Embryonic facial prominence (tissue), 1 donor: ENCODE data around the gene CSTF3.
"Not testable (repeated sequence)": the region's sequence is repeated elsewhere in the genome, so short reads cannot be mapped to it uniquely, and the experiment has no call there.

Experiments
- DNase-seq: peaks from one replicate; pipeline ENCODE4 v3.0.0-alpha.2; 2016; ENCODE audit errors: extremely low spot score

CSTF3 gene

DNA sequence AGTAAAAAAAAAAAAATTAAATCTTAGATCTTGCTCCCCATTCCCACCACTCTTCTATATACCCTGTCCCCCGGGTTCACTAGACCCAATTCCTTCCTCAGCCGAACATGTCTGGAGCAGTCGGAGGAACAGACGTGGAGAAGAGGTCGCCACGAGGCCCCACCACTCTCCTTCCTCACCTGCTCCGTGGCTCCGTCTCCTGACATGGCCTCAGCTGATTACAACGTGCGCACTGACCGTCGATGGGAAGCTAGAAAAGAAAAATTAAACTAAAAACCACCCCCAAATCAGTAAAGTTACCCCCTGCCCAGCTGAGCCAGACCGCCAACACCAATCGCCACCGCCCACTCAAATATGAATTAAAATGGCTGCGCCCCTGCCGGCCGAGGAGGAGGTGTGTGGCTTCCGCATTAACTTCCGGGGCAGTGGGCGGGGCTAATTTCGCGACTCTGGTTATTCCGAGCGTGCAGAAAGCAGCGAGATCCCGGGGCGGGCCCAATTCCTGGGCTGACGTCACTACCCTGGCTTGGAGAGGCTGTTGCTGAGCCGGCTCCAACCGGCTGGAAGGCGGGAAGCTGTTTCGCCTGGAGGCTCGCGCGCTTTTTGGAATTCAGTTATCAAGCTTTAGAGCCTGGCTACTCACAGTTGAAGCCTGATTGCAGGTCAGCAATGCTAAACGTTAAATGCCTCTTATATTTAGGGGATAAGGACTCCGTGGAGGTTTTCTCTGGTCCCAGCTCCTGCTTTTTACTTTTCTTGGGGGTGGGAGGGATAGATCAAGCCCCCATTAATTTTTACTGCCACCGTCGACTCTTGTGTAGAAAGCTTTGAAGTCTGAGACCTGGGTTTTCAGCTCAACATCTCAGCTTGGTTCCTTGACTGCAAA lies at the start of gene CSTF3:
CSTF3 (minus strand) TSS at position 361 of the 886 bp plus-strand sequence; CDS start at position 206, 155 bp downstream.
- peak; percentile 98 for DNase-seq

DNA sequence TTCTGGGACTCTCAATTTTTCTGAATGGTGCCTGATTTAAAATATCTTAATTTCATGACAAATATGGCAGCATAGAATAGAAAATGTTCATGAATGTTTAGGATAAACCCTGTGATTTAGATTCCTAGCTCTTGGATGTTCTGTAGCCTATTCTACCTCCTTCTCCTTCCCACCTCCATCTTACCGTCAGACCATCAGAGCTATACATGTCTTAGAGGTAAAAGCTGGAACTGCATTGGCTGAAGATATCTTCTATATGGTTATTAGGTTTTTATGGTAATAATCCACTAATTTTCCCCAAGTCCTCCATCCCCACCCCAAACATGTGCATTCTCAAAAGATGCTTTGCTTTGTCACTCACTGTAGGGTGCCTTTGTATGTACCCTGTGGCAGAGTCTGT lies 46.9 kb upstream of the CSTF3 start:
- DNase-seq: no peak

DNA sequence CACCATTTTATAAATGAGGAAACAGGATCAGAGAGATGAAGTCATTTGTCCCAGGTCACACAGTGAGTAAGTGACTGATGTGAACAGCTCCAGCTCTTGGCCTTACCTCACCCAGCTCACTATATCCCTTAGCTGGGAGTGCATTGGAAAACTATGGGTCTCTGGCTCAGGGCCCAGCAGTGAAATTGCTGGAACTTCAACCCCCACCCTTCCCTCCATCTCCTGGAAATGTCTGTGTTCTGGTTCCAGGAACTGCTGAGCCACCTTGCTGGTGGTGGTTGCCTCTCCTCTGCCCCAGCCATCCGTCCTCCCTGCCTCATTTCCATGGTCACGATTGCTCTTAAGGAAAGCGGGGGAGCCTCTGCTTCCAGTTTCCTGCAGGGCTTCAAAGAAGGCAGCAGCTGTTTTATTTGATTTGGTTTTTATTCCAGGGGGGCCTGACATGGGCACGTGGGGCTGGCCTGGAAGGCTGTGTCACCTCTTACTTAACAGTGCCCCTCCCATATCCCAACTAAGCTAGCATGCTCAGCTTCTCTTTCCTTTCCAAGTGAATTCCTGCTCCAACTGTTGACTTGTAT lies 46.2 kb upstream of the CSTF3 start:
- no peak for DNase-seq

DNA sequence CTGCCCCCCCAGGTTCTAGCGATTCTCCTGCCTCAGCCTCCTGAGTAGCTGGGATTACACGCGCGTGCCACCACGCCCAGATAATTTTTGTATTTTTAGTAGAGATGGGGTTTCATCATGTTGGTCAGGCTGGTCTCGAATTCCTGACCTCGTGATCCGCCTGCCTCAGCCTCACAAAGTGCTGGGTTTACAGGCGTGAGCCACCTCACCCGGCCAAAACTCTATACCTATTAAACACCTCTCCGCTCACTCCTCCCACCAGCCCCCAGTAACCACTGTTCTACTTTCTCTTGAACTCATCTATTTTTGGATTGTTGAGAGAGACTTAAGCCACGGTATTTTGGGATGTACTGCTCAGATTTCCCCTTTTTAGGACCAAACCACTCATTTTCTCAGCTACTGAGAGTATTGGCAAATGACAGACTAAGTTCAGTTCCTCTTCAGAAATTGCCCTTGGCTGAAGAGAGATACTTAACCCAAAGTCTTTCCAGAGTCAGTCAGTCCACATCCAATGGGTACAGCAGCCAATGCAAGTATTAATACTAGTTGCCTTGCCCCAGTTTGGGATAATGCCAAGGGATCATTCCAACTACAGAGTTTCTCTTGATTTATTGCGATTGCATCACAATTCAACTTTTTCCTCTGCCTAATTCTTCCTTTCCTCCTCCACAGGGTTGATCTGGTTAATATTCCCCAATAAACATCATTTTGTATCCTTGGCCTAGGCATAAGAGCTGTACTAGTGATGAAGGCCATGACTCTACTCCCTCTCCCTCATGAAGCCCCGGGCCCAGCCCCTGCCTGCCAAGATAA lies 36.8 kb upstream of the CSTF3 start:
- no peak for DNase-seq

DNA sequence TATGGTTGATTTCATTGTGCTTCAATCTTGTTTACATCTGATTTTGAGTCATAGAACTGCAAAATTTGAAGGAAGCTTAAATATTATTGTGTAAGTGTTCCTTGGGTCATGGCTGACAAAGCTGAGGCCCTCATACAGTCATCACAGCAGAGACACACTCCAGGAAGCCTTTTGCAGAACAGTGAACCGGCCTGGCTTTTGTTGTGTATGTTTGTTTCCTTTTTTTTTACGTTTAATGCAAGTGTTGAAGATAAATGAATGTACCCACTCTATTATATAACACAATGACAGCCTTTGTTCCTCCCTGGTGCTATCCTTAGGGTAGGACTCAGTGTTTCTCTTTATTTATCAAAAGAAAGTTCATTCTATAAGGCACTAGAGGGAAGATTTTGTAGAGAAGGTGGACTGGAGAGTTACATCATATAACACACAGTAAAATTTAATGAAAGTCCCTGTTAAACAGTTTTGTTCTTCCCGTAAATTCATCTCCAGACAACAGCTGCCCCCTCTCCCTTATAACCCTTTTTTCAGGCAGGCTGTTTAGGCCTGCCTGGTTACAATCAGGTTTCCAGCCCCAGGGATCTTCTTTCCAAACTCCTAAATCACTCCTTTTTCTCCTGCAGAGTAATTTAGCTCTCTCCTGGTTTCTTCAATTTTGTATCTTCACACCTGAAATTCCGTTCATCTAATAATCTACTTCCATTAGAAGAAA lies 34.3 kb upstream of the CSTF3 start:
- no peak for DNase-seq

DNA sequence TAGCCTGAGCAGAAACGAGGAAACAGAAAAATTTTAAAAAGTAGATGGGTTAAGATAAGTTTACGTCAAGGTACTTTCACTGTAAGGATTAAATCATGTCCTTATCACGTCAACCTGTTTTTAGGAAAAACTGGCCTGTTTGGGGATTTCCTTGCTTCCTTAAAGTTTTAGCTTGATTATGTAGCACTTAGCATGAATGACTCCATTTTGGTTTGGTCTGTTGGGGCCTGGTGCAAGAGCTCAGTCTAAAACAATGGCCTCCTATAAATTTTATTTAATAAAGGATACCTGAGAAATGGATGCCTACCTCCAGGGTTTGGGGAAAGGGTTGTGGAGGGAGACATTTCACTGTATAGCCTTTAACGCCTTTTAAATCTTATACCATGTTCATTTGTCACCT lies 33.2 kb upstream of the CSTF3 start:
- no peak for DNase-seq

DNA sequence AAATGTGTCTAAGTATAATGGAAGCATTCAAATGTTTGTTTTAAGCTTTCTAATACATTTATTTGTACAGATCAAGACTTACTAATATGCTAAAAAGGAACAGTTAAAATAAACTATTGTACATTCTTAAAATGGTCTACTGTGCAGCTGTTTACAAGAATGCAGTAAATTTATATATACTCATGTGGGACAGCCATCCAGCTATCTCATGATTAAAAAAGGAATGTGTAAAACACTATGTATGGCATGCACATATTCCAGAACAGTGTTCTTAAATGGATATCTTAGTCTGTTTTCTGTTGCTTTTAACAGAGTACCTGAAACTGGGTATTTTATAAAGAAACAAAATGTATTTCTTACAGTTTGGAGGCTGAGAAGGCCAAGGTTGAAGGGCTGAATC lies 30.2 kb upstream of the CSTF3 start:
- DNase-seq: no peak

DNA sequence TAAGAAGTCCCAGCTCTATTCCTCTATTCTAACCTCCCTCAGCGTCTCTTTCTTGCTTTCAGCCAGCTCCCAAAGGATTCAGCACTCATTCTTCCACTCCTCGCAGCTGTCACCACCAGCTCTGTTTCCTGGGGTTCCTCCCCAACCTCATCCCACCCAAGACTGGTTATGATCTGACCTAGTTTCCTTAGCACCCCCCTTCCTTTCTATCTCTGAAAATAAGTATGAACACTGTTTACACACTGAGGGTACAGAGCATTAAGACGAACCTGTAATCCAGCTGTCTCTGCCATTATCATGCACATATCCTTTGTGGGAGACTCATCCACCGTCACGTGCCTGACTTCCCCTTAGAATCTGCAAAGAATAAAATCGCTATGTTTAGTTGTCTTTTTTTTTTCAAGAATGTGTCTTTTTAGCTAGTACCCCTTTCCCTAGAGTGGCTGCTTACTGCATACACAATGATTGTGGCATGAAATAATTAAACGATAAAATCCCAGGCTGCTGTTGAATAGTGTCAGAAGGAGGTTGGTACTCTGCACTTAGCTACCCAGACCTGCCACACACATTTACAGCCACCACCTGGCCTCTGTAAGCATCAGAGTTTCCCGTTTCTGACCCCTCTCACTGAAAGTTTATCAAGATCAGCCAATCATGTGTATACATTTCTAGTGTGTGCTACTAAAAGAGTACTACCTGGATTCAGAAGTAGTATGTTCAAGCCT lies 26.9 kb upstream of the CSTF3 start:
- DNase-seq: no peak

DNA sequence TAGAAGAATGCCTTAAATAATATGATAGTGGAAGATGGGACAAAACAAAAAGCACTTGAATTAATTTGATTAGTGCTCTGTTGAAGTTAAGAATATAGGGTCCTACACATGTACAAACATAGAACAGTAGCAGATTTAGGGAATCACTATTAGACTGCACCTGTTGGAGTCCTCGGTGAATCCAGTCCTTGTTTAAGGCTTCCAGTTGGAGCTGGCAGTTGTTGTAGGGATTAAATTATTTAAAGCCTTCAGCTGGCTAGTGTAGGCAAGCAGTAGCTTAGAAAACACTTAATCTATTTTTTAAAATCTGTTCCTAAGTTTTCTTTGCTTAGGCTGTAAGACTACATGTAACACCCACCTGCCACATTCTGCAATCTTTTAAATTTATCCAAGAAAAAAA lies 24.5 kb upstream of the CSTF3 start:
- DNase-seq: no peak

DNA sequence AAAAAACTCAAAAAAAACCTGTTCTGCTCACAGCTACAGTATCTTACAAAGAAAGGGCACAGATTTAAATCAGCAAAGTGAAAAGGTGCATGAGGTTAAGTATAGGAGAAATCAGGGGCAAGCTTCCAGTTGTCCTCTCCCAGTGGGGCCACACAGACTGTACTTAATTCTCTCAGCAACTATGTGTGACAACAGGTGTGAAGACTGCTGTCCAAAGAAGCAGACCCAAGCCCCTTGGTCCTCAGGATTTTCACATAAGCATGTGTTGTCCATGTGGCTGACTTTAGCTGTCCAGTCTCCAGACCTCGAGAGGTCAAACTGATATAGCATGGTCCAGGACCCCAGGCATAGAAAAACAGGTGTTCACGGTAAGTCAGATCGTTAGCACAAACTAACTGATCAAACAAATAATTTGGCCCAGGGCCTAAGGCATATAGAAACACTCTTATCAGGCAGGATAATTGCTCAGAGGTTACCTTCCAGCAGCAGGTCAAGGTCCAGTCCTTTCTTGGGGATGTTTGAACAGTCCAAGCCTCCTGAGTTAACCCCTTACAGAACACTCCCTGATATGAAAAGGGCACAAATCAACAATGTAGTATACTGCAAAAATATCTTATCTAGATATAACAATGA lies 21.1 kb upstream of the CSTF3 start:
- no peak for DNase-seq

DNA sequence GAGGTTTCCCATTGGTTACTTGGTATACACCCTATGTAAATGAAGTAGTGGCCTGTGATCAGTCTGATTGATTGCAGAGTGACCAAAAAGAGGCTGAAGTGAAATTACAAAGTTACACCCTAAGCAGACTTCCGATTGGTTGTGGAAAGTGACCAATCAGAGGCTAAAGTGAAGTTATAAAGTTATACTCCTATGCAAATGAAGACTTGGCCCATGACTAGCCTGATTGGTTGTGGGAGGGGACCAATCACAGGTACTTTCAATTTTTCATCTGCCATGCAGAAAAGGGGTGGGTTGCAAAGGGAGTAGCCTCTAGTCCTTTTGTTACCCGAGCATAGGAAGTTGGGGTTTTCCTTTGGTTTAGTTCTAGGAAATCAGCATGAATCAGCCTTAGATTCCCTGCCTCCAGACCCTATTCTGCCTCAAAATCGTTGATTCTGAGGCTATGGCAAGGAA lies 18.1 kb upstream of the CSTF3 start:
- DNase-seq: no peak

DNA sequence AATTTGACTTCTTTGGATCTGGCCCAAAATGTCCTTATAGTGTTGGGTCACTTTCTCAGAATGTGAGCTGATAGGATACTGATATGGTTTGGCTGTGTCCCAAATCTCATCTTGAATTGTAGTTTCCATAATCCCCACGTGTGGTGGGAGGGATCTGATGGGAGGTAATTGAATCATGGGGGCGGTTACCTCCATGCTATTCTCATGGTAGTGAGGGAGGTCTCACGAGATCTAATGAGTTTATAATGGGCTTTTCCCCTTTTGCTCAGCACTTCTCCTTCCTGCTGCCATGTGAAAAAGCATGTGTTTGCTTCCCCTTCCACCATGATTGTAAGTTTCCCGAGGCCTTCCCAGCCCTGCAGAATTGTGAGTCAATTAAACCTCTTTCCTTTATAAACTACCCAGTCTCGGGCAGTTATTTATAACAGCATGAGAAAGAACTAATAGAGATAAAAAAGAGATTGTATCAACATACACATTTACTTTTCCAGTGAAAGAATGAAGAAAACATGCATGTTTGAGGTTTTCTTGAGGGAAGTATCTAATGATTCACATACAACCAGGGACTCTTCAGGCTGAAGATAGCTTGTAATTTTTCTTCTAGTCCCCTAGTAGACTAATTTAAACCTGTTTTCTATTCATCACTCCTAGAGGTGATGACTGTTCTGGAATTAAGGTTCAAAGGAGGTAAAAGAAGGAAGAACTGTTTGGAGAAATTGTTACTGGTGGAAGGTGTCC lies 17.3 kb upstream of the CSTF3 start:
- no peak for DNase-seq

DNA sequence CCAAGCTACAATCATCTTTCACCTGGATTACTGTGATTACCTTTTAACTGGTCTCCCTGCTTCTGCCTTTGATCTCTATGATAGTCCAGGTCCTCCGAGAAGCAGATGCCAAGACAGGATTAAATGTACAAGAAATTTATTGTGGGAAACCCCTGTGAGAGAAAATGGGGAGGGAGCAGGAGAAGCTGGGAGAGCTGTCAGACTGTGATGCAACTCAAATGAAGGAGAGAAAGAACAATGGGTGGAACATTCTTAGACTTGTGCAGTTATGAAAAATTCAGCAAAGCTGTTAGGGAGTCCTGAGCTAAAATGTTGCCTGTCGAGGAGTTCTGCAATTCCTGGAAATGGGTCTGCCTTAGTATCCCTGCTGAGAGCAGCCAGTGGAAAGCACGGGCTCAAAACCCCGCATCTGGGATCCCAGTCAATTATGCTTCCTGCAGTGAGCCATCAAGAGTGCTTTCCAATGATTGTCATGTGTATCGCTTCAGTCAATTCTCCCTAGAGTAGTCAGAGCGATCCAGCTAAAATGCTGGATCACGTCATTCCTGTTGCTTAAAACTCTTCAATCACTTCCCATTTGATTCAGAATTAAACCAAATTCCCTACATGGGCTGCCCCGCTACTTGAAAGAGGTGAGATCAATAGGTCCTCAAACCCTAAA lies 16.5 kb upstream of the CSTF3 start:
- DNase-seq: no peak

DNA sequence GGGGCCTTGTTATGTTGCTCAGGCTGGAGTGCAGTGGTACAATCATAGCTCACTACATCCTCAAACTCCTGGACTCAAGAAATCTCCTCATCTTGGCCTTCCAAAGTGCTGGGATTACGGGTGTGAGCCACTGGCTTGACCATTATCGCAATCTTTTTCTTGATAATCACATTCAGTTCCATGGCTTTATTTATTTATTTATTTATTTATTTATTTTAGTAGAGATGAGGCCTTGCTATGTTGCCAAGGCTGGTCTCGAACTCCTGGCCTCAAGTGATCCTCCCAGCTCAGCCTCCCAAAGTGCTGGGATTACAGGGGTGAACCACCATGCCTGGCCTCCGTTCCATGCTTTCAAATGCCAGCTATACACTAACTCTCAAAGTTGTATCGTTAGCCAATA lies 15.5 kb upstream of the CSTF3 start:
- DNase-seq: not testable (repeated sequence)

DNA sequence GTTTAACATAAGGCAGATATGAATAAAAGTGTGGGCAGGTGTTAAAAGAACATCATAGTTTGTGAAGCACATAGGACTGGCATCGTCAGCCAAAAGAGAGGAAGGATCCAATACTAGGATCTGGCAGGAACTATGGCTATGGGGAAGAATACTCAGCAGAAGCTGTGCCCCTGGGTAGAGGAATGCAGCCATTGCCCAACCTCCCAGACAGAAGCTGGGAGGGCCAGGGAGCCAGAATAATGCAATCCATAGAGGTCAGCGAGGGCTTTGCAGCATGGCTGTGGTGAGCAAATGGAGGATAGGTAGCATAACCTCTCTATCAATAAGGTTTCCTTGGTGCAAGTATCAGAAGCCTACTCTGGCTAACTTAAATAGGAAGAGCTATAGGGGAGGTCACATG lies 11.7 kb upstream of the CSTF3 start:
- DNase-seq: no peak

DNA sequence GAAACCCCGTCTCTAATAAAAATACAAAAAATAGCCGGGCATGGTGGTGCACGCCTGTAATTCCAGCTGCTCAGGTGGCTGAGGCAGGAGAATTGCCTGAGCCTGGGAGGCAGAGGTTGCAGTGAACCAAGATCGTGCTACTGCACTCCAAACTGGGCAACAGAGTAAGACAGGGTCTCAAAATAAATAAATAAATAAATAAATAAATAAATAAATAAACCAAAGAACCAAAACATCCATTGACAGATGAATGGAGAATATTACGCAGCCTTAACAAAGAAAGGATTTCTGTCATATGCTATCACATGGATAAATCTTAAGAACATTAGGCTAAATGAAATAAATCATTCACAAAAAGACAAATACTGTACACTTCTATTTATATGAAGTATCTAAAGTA lies 11.1 kb upstream of the CSTF3 start:
- DNase-seq: no peak

DNA sequence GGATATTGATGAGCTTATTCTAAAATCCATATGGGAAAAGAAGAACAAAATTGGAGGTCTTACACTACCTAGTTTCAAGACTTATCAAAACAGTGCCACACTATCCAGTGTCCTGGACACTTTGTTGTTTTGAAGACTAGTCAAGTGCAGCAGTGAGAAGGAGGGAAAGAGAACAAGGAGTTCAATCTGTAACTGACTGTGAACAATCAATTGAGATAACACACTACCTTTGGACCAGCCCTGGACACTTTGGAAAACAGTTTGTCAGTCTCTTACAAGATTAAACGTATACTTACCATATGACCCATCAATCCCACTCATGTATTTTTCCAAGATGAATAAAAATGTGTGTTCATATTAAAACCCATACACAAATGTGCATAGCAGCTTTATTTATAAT lies 10.0 kb upstream of the CSTF3 start:
- DNase-seq: no peak

DNA sequence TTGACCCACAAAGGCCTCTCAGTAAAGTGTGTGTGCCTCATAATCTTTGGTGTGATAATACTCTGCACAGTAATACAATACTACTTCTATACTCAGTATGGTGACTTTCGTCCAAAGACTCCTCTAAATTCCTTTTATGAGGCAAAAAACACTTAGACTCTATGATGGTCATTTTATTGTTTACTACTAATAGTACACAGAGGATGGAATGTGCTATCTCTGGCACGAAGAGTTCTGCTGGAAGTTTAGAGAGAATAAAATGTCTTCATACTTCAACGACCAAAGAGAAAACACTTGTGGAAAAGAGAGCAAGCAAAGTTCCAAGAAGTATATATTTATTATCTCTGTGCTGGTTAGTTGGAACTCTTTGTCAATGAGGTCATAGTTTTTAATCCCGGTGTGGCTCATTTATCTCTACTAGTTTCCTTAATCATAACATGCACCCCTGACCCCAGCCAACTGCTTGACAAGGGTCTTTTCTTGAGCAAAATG lies 7.5 kb upstream of the CSTF3 start:
- DNase-seq: no peak

DNA sequence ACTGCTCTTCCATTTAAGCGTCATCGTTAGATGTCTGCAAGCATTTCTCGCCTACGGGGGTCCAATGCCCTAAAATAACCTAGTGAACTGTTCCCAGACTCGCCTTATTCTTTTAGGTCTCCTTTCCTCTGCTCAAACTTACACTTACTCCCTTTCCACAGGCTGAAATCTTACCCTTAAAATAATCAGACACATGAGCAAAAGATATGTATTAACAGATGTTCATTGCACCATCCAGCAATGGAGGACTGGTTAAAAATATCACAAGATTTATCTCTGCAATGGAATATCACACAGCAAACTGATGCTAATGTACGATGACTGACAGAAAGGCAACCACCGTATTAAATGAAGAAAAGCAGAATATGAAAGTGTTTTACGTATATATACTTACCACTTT lies 1.6 kb upstream of the CSTF3 start:
- no peak for DNase-seq
